Activated naive CD4-positive, alpha-beta T cell treated with anti-CD3 and anti-CD28 coated beads for 36 hours (primary cell): ENCODE measurements around the gene TMEM184C. TPM values are rescaled to one million over a fixed set of nuclear protein-coding genes. Genes with fewer than 3 reads are reported as not detected.

Experiments used
- CTCF ChIA-PET: fragments of 350-600 bp; sonication (Branson Sonifier 250); formaldehyde crosslinking; loops from one replicate; lab custom pipeline; 2021; ENCODE audit warnings: antibody characterized with exemption; lab: Charles Lee
- DNase-seq: peaks from one replicate; pipeline ENCODE4 v3.0.0-alpha.2; 2020
- H3K27ac Mint-ChIP-seq: one replicate; pipeline ENCODE4 v1.8.0; 2021; ENCODE audit warnings: mild to moderate bottlenecking, mixed read lengths
- H3K27me3 Mint-ChIP-seq: one replicate; pipeline ENCODE4 v1.8.0; 2021; ENCODE audit warnings: low read depth, mixed read lengths
- H3K36me3 Mint-ChIP-seq: one replicate; pipeline ENCODE4 v1.8.0; 2021; ENCODE audit warnings: low read depth, mixed read lengths
- H3K4me1 Mint-ChIP-seq: one replicate; pipeline ENCODE4 v1.8.0; 2021; ENCODE audit warnings: low read depth, mixed read lengths
- H3K4me3 Mint-ChIP-seq: one replicate; pipeline ENCODE4 v1.8.0; 2021; ENCODE audit warnings: mild to moderate bottlenecking, moderate library complexity, mixed read lengths
- H3K9me3 Mint-ChIP-seq: one replicate; pipeline ENCODE4 v1.8.0; 2021; ENCODE audit warnings: mixed read lengths
- intact Hi-C: fragments of 100-400 bp; cut with micrococcal nuclease; formaldehyde crosslinking; loops from one replicate; pipeline ENCODE4 v1.15.1; 2023
- total RNA-seq, 2 experiments: library from RNA; stranded (reverse); gene quantifications; one replicate each; pipeline ENCODE4 v1.2.3, GENCODE V29; 2021

TMEM184C gene
- 10 to 100 TPM; 11.5 to 12.5 TPM for total RNA-seq

GRCh38 chr4:147617173-147617840, at the start of gene TMEM184C:
TSS of gene TMEM184C (plus strand) at chr4:147617397. CDS start at chr4:147617957, 560 bp downstream.
- Mint-ChIP-seq H3K27ac (peak within 1 kb of the TSS; percentile 93), H3K27me3 (no peaks in the 10 kb centered on the region), H3K36me3 (peaks cover 9% of the 10 kb centered on the region), H3K9me3 (no peaks in the 10 kb centered on the region), H3K4me1 (peaks cover 23% of the 10 kb centered on the region), H3K4me3 (peak within 1 kb of the TSS; percentile 89)
- peak; percentile 100 for DNase-seq
- intact Hi-C loops, result loop anchor here (1.0 to 5.0 kb wide), 11 partner anchors 21 to 1885 kb away; partner anchors contain the start of genes NR3C2 and PRMT9
- CTCF ChIA-PET, result interaction anchor here (0.9 to 3.3 kb wide), 6 partner anchors 21 to 249 kb away, joined by 3 to 18 read pairs (median 4); partner anchors contain the start of gene ARHGAP10

- intact Hi-C loops, result no loop called here
- no peak overlapping the region for H3K4me3 Mint-ChIP-seq
- H3K27ac Mint-ChIP-seq, result no peak overlapping the region
- H3K27me3 Mint-ChIP-seq, result peaks cover 13% of the 10 kb centered on the region
- CTCF ChIA-PET, result interaction anchor here (0.6 kb wide), 1 partner anchor 34 kb away, joined by 3 read pairs; no protein-coding TSS in a partner anchor
- no peaks in the 10 kb centered on the region for H3K4me1 Mint-ChIP-seq
- H3K36me3 Mint-ChIP-seq, result no peaks in the 10 kb centered on the region
- no peaks in the 10 kb centered on the region for H3K9me3 Mint-ChIP-seq
- no peak for DNase-seq
These were observed 46.6 kb upstream of the TMEM184C start for GRCh38 chr4:147570616-147571015.

- no peak overlapping the region for H3K27ac Mint-ChIP-seq
- H3K36me3 Mint-ChIP-seq, result no peaks in the 10 kb centered on the region
- peaks cover 13% of the 10 kb centered on the region for H3K27me3 Mint-ChIP-seq
- no peak overlapping the region for H3K4me3 Mint-ChIP-seq
- DNase-seq, result no peak
- intact Hi-C loops, result no loop called here
- no peaks in the 10 kb centered on the region for H3K4me1 Mint-ChIP-seq
- no peaks in the 10 kb centered on the region for H3K9me3 Mint-ChIP-seq
- CTCF ChIA-PET, result interaction anchor here (0.6 kb wide), 1 partner anchor 33 kb away, joined by 3 read pairs; no protein-coding TSS in a partner anchor
These were observed 46.0 kb upstream of the TMEM184C start for GRCh38 chr4:147571036-147571770.

- Mint-ChIP-seq H3K27me3 (peaks cover 5% of the 10 kb centered on the region), H3K9me3 (no peaks in the 10 kb centered on the region), H3K36me3 (no peaks in the 10 kb centered on the region), H3K27ac (no peak overlapping the region), H3K4me1 (no peaks in the 10 kb centered on the region), H3K4me3 (no peak overlapping the region)
- intact Hi-C loops, result no loop called here
- no peak for DNase-seq
- CTCF ChIA-PET, result no interaction called here
These were observed 41.1 kb upstream of the TMEM184C start for GRCh38 chr4:147576084-147576483.

- H3K27ac Mint-ChIP-seq, result no peak overlapping the region
- no peaks in the 10 kb centered on the region for H3K4me1 Mint-ChIP-seq
- H3K4me3 Mint-ChIP-seq, result no peak overlapping the region
- H3K36me3 Mint-ChIP-seq, result no peaks in the 10 kb centered on the region
- no peak for DNase-seq
- intact Hi-C loops, result no loop called here
- H3K9me3 Mint-ChIP-seq, result no peaks in the 10 kb centered on the region
- peaks cover 5% of the 10 kb centered on the region for H3K27me3 Mint-ChIP-seq
- CTCF ChIA-PET, result interaction anchor here (1.5 kb wide), 1 partner anchor 59 kb away, joined by 5 read pairs; no protein-coding TSS in a partner anchor
These were observed 39.1 kb upstream of the TMEM184C start for GRCh38 chr4:147578051-147578476.

- CTCF ChIA-PET, result no interaction called here
- Mint-ChIP-seq H3K36me3 (no peaks in the 10 kb centered on the region), H3K27ac (no peak overlapping the region), H3K4me3 (no peak overlapping the region), H3K9me3 (no peaks in the 10 kb centered on the region), H3K27me3 (peaks cover 5% of the 10 kb centered on the region), H3K4me1 (no peaks in the 10 kb centered on the region)
- DNase-seq, result no peak
- intact Hi-C loops, result no loop called here
These were observed 38.6 kb upstream of the TMEM184C start for GRCh38 chr4:147578593-147578992.

- peaks cover 3% of the 10 kb centered on the region for H3K9me3 Mint-ChIP-seq
- H3K27ac Mint-ChIP-seq, result no peak overlapping the region
- no peaks in the 10 kb centered on the region for H3K4me1 Mint-ChIP-seq
- no peak for DNase-seq
- H3K4me3 Mint-ChIP-seq, result no peak overlapping the region
- peaks cover 5% of the 10 kb centered on the region for H3K27me3 Mint-ChIP-seq
- CTCF ChIA-PET, result interaction anchor here (1.1 kb wide), 1 partner anchor 10 kb away, joined by 7 read pairs; no protein-coding TSS in a partner anchor
- H3K36me3 Mint-ChIP-seq, result no peaks in the 10 kb centered on the region
- intact Hi-C loops, result loop anchor here (5.0 kb wide), 1 partner anchor 483 kb away; no protein-coding TSS in a partner anchor
These were observed 36.8 kb upstream of the TMEM184C start for GRCh38 chr4:147580396-147580795.

GRCh38 chr4:147581606-147582350, 35.4 kb upstream of the TMEM184C start:
- CTCF ChIA-PET, result no interaction called here
- peaks cover 4% of the 10 kb centered on the region for H3K9me3 Mint-ChIP-seq
- no peak for DNase-seq
- no peak overlapping the region for H3K27ac Mint-ChIP-seq
- peaks cover 5% of the 10 kb centered on the region for H3K27me3 Mint-ChIP-seq
- no peak overlapping the region for H3K4me3 Mint-ChIP-seq
- intact Hi-C loops, result loop anchor here (5.0 kb wide), 1 partner anchor 484 kb away; no protein-coding TSS in a partner anchor
- no peaks in the 10 kb centered on the region for H3K4me1 Mint-ChIP-seq
- no peaks in the 10 kb centered on the region for H3K36me3 Mint-ChIP-seq

GRCh38 chr4:147582386-147583060, 34.7 kb upstream of the TMEM184C start:
- H3K27me3 Mint-ChIP-seq, result peaks cover 5% of the 10 kb centered on the region

GRCh38 chr4:147583876-147584275, 33.3 kb upstream of the TMEM184C start:
- no peak overlapping the region for H3K4me3 Mint-ChIP-seq
- intact Hi-C loops, result loop anchor here (5.0 kb wide), 1 partner anchor 487 kb away; no protein-coding TSS in a partner anchor
- CTCF ChIA-PET, result no interaction called here

More at GRCh38 chr4:147582386-147583060, 34.7 kb upstream of the TMEM184C start:
- no peak overlapping the region for H3K27ac Mint-ChIP-seq
- no peaks in the 10 kb centered on the region for H3K36me3 Mint-ChIP-seq
- peaks cover 4% of the 10 kb centered on the region for H3K9me3 Mint-ChIP-seq
- intact Hi-C loops, result loop anchor here (5.0 kb wide), 1 partner anchor 485 kb away; no protein-coding TSS in a partner anchor
- CTCF ChIA-PET, result no interaction called here
- H3K4me3 Mint-ChIP-seq, result no peak overlapping the region
- no peaks in the 10 kb centered on the region for H3K4me1 Mint-ChIP-seq
- DNase-seq, result no peak

GRCh38 chr4:147586032-147586431, 31.2 kb upstream of the TMEM184C start:
- Mint-ChIP-seq H3K4me1 (peaks cover 2% of the 10 kb centered on the region), H3K4me3 (no peak overlapping the region), H3K27ac (no peak overlapping the region), H3K27me3 (no peaks in the 10 kb centered on the region), H3K36me3 (no peaks in the 10 kb centered on the region), H3K9me3 (peaks cover 4% of the 10 kb centered on the region)
- CTCF ChIA-PET, result interaction anchor here (0.6 to 1.4 kb wide), 4 partner anchors 10 to 281 kb away, joined by 3 to 4 read pairs (median 3); no protein-coding TSS in a partner anchor
- DNase-seq, result no peak
- intact Hi-C loops, result no loop called here

More at GRCh38 chr4:147583876-147584275, 33.3 kb upstream of the TMEM184C start:
- Mint-ChIP-seq H3K9me3 (peaks cover 4% of the 10 kb centered on the region), H3K36me3 (no peaks in the 10 kb centered on the region), H3K27ac (no peak overlapping the region), H3K4me1 (no peaks in the 10 kb centered on the region), H3K27me3 (peaks cover 5% of the 10 kb centered on the region)
- no peak for DNase-seq
